Measurements from ENCODE around the gene DOCK2. TPM values are rescaled to one million over a fixed set of nuclear protein-coding genes. Genes with fewer than 3 reads are reported as not detected.

Gene DOCK2
- total RNA-seq, 1 donor from 2014 or later = 6.5 TPM

GRCh38 chr5:170056561-170057267 is 419.6 kb downstream of the DOCK2 start:
- TF ChIP-seq CTCF (IDR thresholded peaks at IDR 0.05; ENCODE audit: unreplicated experiment) = no peak
- no peak for DNase-seq (ENCODE audit: low spot score)
- H3K27ac Mint-ChIP-seq (ENCODE audit: unreplicated experiment) = no peak overlapping the region
- H3K36me3 Mint-ChIP-seq (ENCODE audit: low read depth, unreplicated experiment) = peaks cover 6% of the 10 kb centered on the region
- H3K4me1 Mint-ChIP-seq (ENCODE audit: unreplicated experiment) = peaks cover 8% of the 10 kb centered on the region
- no peak overlapping the region for H3K4me3 Mint-ChIP-seq (ENCODE audit: unreplicated experiment)
- H3K9me3 Mint-ChIP-seq (ENCODE audit: unreplicated experiment) = no peaks in the 10 kb centered on the region
- peaks cover 5% of the 10 kb centered on the region for H3K27me3 Mint-ChIP-seq (ENCODE audit: unreplicated experiment)

GRCh38 chr5:170057311-170057710 is 420.2 kb downstream of the DOCK2 start:
- DNase-seq (ENCODE audit: low spot score) = no peak
- Mint-ChIP-seq H3K27me3 (ENCODE audit: unreplicated experiment) (peaks cover 5% of the 10 kb centered on the region), H3K4me3 (ENCODE audit: unreplicated experiment) (no peak overlapping the region), H3K4me1 (ENCODE audit: unreplicated experiment) (peaks cover 8% of the 10 kb centered on the region), H3K9me3 (ENCODE audit: unreplicated experiment) (no peaks in the 10 kb centered on the region), H3K27ac (ENCODE audit: unreplicated experiment) (no peak overlapping the region), H3K36me3 (ENCODE audit: low read depth, unreplicated experiment) (peaks cover 6% of the 10 kb centered on the region)
- TF ChIP-seq CTCF (IDR thresholded peaks at IDR 0.05; ENCODE audit: unreplicated experiment) = no peak

GRCh38 chr5:170059221-170059620 is 422.1 kb downstream of the DOCK2 start:
- Mint-ChIP-seq H3K4me3 (ENCODE audit: unreplicated experiment) (no peak overlapping the region), H3K36me3 (ENCODE audit: low read depth, unreplicated experiment) (peaks cover 6% of the 10 kb centered on the region)
- DNase-seq (ENCODE audit: low spot score) = no peak

GRCh38 chr5:170067152-170067551 is 430.1 kb downstream of the DOCK2 start:
- TF ChIP-seq CTCF (IDR thresholded peaks at IDR 0.05; ENCODE audit: unreplicated experiment) = no peak
- DNase-seq (ENCODE audit: low spot score) = no peak
- H3K4me3 Mint-ChIP-seq (ENCODE audit: unreplicated experiment) = no peak overlapping the region
- peaks cover 11% of the 10 kb centered on the region for H3K27me3 Mint-ChIP-seq (ENCODE audit: unreplicated experiment)
- H3K36me3 Mint-ChIP-seq (ENCODE audit: low read depth, unreplicated experiment) = no peaks in the 10 kb centered on the region
- H3K4me1 Mint-ChIP-seq (ENCODE audit: unreplicated experiment) = peaks cover 21% of the 10 kb centered on the region
- no peak overlapping the region for H3K27ac Mint-ChIP-seq (ENCODE audit: unreplicated experiment)
- no peaks in the 10 kb centered on the region for H3K9me3 Mint-ChIP-seq (ENCODE audit: unreplicated experiment)

More at GRCh38 chr5:170059221-170059620, 422.1 kb downstream of the DOCK2 start:
- no peaks in the 10 kb centered on the region for H3K9me3 Mint-ChIP-seq (ENCODE audit: unreplicated experiment)
- H3K27me3 Mint-ChIP-seq (ENCODE audit: unreplicated experiment) = peaks cover 1% of the 10 kb centered on the region
- H3K27ac Mint-ChIP-seq (ENCODE audit: unreplicated experiment) = no peak overlapping the region
- H3K4me1 Mint-ChIP-seq (ENCODE audit: unreplicated experiment) = no peaks in the 10 kb centered on the region
- no peak for TF ChIP-seq CTCF (IDR thresholded peaks at IDR 0.05; ENCODE audit: unreplicated experiment)

- Mint-ChIP-seq H3K4me3 (ENCODE audit: unreplicated experiment) (no peak overlapping the region), H3K27me3 (ENCODE audit: unreplicated experiment) (peaks cover 11% of the 10 kb centered on the region), H3K36me3 (ENCODE audit: low read depth, unreplicated experiment) (no peaks in the 10 kb centered on the region), H3K9me3 (ENCODE audit: unreplicated experiment) (no peaks in the 10 kb centered on the region), H3K4me1 (ENCODE audit: unreplicated experiment) (peaks cover 21% of the 10 kb centered on the region), H3K27ac (ENCODE audit: unreplicated experiment) (no peak overlapping the region)
- no peak for DNase-seq (ENCODE audit: low spot score)
- no peak for TF ChIP-seq CTCF (IDR thresholded peaks at IDR 0.05; ENCODE audit: unreplicated experiment)
Observed at GRCh38 chr5:170067574-170068170, 430.6 kb downstream of the DOCK2 start.

All from endothelial cell (in vitro differentiated cells).